ENCODE data around the gene LDAH. TPM values are rescaled to one million over a fixed set of nuclear protein-coding genes. Genes with fewer than 3 reads are reported as not detected.

Gene LDAH
- total and polyA plus RNA-seq, 2 experiments from 2014 or later = 12.1 to 37.5 TPM

DNA sequence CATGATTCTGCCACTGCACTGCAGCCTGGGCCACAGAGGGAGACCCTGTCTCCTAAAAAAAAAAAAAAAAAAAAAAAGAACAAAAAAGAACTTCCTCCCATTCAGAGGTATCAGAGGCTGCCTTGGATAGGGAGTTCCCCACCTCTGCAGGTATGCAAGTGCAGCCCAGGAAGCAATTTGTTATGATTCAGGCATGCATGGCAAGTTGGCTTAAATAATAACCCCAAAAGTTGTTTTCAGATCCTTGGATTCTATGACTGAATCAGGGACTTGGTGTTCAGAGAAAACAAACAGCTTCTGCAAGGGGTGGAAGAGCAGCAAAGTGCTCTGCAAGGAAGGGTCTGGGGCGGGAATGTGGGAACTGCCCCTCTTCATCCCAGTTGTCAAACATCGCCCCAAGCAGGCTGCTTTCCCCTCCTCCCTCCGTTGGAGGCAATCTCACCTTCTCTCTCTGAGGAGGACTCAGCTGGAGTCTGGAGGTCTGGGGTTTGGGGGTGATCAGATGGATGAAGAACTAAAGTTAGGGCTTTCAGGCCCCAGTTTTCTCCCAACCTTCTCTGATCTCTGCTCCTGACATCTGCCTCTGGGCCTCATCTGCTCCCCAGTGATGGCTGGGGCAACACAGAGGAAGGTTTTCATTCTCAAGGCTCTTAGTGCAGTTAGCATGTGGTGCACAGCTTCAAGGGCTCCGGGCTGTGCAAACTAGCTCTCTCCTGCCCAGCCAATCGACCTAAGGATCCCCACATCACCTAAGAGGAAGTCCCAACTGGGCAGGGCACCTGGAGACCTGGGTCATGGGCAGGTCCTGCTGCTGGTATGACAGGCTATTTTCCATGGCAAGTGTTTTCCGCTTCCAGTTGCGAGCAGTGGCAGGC, 159.5 kb downstream of the LDAH start:
- Mint-ChIP-seq H3K4me1 (peaks cover 27% of the 10 kb centered on the region), H3K9me3 (no peaks in the 10 kb centered on the region), H3K36me3 (ENCODE audit: low read depth) (no peaks in the 10 kb centered on the region), H3K27me3 (ENCODE audit: insufficient read depth, low read depth, poor library complexity) (peaks cover 61% of the 10 kb centered on the region), H3K4me3 (no peak overlapping the region), H3K27ac (no peak overlapping the region)
- Histone ChIP-seq H3K9me2 (ENCODE audit: insufficient read depth) (no peaks in the 10 kb centered on the region), H3K79me2 (replicated peaks; ENCODE audit: insufficient read depth) (no peaks in the 10 kb centered on the region), H3K4me3 (no peak overlapping the region), H3K27ac (ENCODE audit: low read depth) (no peak overlapping the region), H3K36me3 (ENCODE audit: insufficient read depth) (no peaks in the 10 kb centered on the region), H2AFZ (no peak overlapping the region), H3K27me3 (ENCODE audit: insufficient read depth) (peaks cover 65% of the 10 kb centered on the region), H4K20me1 (replicated peaks; ENCODE audit: insufficient read depth) (no peaks in the 10 kb centered on the region), H3F3A (replicated peaks; ENCODE audit: low read depth) (no peaks in the 10 kb centered on the region), H3K4me1 (ENCODE audit: insufficient read depth) (peaks cover 19% of the 10 kb centered on the region; the same call in 1 of the 2 replicates), H3K4me2 (no peak overlapping the region)
- TF ChIP-seq, protein P1, sequence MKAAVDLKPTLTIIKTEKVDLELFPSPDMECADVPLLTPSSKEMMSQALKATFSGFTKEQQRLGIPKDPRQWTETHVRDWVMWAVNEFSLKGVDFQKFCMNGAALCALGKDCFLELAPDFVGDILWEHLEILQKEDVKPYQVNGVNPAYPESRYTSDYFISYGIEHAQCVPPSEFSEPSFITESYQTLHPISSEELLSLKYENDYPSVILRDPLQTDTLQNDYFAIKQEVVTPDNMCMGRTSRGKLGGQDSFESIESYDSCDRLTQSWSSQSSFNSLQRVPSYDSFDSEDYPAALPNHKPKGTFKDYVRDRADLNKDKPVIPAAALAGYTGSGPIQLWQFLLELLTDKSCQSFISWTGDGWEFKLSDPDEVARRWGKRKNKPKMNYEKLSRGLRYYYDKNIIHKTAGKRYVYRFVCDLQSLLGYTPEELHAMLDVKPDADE (IDR thresholded peaks at IDR 0.05) = no peak
- TF ChIP-seq CREB1 (CRISPR knock-in tag; IDR thresholded peaks at IDR 0.05; ENCODE audit: low read depth) (no peak), STAT1 (IDR thresholded peaks at IDR 0.05; ENCODE audit: unreplicated experiment) (no peak), ZNF331 (CRISPR knock-in tag; IDR thresholded peaks at IDR 0.05; ENCODE audit: low read depth) (no peak), ZNF114 (CRISPR knock-in tag; IDR thresholded peaks at IDR 0.05) (no peak), EZH2phosphoT487 (IDR thresholded peaks at IDR 0.05; ENCODE audit: unreplicated experiment) (no peak), JUNB (IDR thresholded peaks at IDR 0.05; ENCODE audit: unreplicated experiment) (no peak), POLR2AphosphoS5 (IDR thresholded peaks at IDR 0.05; ENCODE audit: low read depth) (no peak), NANOG (IDR thresholded peaks at IDR 0.05; ENCODE audit: borderline replicate concordance) (no peak), EZH2 (IDR thresholded peaks at IDR 0.05; ENCODE audit: low read depth, unreplicated experiment) (no peak)
- TF ChIP-seq, protein P2, sequence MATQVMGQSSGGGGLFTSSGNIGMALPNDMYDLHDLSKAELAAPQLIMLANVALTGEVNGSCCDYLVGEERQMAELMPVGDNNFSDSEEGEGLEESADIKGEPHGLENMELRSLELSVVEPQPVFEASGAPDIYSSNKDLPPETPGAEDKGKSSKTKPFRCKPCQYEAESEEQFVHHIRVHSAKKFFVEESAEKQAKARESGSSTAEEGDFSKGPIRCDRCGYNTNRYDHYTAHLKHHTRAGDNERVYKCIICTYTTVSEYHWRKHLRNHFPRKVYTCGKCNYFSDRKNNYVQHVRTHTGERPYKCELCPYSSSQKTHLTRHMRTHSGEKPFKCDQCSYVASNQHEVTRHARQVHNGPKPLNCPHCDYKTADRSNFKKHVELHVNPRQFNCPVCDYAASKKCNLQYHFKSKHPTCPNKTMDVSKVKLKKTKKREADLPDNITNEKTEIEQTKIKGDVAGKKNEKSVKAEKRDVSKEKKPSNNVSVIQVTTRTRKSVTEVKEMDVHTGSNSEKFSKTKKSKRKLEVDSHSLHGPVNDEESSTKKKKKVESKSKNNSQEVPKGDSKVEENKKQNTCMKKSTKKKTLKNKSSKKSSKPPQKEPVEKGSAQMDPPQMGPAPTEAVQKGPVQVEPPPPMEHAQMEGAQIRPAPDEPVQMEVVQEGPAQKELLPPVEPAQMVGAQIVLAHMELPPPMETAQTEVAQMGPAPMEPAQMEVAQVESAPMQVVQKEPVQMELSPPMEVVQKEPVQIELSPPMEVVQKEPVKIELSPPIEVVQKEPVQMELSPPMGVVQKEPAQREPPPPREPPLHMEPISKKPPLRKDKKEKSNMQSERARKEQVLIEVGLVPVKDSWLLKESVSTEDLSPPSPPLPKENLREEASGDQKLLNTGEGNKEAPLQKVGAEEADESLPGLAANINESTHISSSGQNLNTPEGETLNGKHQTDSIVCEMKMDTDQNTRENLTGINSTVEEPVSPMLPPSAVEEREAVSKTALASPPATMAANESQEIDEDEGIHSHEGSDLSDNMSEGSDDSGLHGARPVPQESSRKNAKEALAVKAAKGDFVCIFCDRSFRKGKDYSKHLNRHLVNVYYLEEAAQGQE (IDR thresholded peaks at IDR 0.05; ENCODE audit: unreplicated experiment) = no peak
- TF ChIP-seq, protein P3, sequence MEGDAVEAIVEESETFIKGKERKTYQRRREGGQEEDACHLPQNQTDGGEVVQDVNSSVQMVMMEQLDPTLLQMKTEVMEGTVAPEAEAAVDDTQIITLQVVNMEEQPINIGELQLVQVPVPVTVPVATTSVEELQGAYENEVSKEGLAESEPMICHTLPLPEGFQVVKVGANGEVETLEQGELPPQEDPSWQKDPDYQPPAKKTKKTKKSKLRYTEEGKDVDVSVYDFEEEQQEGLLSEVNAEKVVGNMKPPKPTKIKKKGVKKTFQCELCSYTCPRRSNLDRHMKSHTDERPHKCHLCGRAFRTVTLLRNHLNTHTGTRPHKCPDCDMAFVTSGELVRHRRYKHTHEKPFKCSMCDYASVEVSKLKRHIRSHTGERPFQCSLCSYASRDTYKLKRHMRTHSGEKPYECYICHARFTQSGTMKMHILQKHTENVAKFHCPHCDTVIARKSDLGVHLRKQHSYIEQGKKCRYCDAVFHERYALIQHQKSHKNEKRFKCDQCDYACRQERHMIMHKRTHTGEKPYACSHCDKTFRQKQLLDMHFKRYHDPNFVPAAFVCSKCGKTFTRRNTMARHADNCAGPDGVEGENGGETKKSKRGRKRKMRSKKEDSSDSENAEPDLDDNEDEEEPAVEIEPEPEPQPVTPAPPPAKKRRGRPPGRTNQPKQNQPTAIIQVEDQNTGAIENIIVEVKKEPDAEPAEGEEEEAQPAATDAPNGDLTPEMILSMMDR (conservative IDR thresholded peaks at IDR 0.05; ENCODE audit: low read depth in 2 of 2) = no peak
- TF ChIP-seq, protein P4, sequence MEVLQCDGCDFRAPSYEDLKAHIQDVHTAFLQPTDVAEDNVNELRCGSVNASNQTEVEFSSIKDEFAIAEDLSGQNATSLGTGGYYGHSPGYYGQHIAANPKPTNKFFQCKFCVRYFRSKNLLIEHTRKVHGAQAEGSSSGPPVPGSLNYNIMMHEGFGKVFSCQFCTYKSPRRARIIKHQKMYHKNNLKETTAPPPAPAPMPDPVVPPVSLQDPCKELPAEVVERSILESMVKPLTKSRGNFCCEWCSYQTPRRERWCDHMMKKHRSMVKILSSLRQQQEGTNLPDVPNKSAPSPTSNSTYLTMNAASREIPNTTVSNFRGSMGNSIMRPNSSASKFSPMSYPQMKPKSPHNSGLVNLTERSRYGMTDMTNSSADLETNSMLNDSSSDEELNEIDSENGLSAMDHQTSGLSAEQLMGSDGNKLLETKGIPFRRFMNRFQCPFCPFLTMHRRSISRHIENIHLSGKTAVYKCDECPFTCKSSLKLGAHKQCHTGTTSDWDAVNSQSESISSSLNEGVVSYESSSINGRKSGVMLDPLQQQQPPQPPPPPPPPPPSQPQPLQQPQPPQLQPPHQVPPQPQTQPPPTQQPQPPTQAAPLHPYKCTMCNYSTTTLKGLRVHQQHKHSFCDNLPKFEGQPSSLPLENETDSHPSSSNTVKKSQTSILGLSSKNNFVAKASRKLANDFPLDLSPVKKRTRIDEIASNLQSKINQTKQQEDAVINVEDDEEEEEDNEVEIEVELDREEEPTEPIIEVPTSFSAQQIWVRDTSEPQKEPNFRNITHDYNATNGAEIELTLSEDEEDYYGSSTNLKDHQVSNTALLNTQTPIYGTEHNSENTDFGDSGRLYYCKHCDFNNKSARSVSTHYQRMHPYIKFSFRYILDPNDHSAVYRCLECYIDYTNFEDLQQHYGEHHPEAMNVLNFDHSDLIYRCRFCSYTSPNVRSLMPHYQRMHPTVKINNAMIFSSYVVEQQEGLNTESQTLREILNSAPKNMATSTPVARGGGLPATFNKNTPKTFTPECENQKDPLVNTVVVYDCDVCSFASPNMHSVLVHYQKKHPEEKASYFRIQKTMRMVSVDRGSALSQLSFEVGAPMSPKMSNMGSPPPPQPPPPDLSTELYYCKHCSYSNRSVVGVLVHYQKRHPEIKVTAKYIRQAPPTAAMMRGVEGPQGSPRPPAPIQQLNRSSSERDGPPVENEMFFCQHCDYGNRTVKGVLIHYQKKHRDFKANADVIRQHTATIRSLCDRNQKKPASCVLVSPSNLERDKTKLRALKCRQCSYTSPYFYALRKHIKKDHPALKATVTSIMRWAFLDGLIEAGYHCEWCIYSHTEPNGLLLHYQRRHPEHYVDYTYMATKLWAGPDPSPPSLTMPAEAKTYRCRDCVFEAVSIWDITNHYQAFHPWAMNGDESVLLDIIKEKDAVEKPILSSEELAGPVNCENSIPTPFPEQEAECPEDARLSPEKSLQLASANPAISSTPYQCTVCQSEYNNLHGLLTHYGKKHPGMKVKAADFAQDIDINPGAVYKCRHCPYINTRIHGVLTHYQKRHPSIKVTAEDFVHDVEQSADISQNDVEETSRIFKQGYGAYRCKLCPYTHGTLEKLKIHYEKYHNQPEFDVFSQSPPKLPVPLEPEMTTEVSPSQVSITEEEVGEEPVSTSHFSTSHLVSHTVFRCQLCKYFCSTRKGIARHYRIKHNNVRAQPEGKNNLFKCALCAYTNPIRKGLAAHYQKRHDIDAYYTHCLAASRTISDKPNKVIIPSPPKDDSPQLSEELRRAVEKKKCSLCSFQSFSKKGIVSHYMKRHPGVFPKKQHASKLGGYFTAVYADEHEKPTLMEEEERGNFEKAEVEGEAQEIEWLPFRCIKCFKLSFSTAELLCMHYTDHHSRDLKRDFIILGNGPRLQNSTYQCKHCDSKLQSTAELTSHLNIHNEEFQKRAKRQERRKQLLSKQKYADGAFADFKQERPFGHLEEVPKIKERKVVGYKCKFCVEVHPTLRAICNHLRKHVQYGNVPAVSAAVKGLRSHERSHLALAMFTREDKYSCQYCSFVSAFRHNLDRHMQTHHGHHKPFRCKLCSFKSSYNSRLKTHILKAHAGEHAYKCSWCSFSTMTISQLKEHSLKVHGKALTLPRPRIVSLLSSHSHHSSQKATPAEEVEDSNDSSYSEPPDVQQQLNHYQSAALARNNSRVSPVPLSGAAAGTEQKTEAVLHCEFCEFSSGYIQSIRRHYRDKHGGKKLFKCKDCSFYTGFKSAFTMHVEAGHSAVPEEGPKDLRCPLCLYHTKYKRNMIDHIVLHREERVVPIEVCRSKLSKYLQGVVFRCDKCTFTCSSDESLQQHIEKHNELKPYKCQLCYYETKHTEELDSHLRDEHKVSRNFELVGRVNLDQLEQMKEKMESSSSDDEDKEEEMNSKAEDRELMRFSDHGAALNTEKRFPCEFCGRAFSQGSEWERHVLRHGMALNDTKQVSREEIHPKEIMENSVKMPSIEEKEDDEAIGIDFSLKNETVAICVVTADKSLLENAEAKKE (CRISPR knock-in tag; IDR thresholded peaks at IDR 0.05) = no peak
- ATAC-seq (no peak), DNase-seq (ENCODE audit: low spot score) (no peak)

Measured in GM23338 (cell line).